HCT116 (cell line): ENCODE measurements around the gene IST1. TPM values are rescaled to one million over a fixed set of nuclear protein-coding genes. Genes with fewer than 3 reads are reported as not detected.

Source experiments
- ATAC-seq: fragments of 200-7000 bp; cut with Tn5 transposase; 2 replicates; pipeline ENCODE4 v1.9.1; 2020; ENCODE audit warnings: mild to moderate bottlenecking, moderate library complexity
- BruUV-seq: library from RNA; stranded (reverse); fragments of 400-500 nt; replicated peaks from 2 replicates; lab custom pipeline; 2021; lab: Mats Ljungman, UMichigan
- CTCF ChIA-PET: fragments of 300-600 bp; sonication (Branson Sonifier 250); formaldehyde crosslinking; loops from one replicate; lab custom pipeline; 2021; ENCODE audit warnings: antibody characterized with exemption; lab: Charles Lee
- POLR2A ChIA-PET: fragments of 300-600, 350-600 bp; sonication (Branson Sonifier 250); formaldehyde crosslinking; loops from one replicate; lab custom pipeline; 2021; ENCODE audit warnings: antibody characterized with exemption; lab: Charles Lee
- RAD21 ChIA-PET, 2 experiments: fragments of 300-600 bp; sonication (Branson Sonifier 250); formaldehyde crosslinking; loops; one replicate each; lab custom pipeline; 2023; ENCODE audit warnings: low total read pairs in 2 of 2; ENCODE audit not compliant: uncharacterized antibody in 2 of 2, unreplicated experiment in 2 of 2, low non-redundant PET in 1 of 2; lab: Charles Lee
- DNase-seq: peaks from one replicate; pipeline ENCODE4 v3.0.0-alpha.2; 2010; ENCODE audit warnings: low read depth, low spot score
- H2AFZ ChIP-seq: fragments of 200-600 bp; shearing (Covaris generic), sonication (generic); 2 replicates; pipeline ENCODE4 v1.6.1; 2017; ENCODE audit warnings: low read depth, mixed run types, mixed read lengths, antibody characterized with exemption, low read length; ENCODE audit not compliant: poor library complexity, severe bottlenecking
- H3K27ac ChIP-seq: 2 replicates; pipeline ENCODE4 v1.5.1; 2012; ENCODE audit warnings: low read depth, low read length
- H3K27me3 ChIP-seq: fragments of 200-600 bp; sonication (generic); 2 replicates; pipeline ENCODE4 v1.6.1; 2016; ENCODE audit warnings: mixed run types, low read length, mixed read lengths; ENCODE audit not compliant: insufficient read depth
- H3K36me3 ChIP-seq, 2 experiments: fragments of 200-500 bp in 1 of 2; fragments of 200-600 bp in 1 of 2; sonication (Bioruptor generic) in 1 of 2; sonication (generic) in 1 of 2; 2 replicates each; pipeline versions ENCODE4 v1.5.1 to v1.6.1; 2014 to 2016; ENCODE audit warnings: low read length in 2 of 2, inconsistent platforms in 1 of 2, mixed read lengths in 1 of 2, mixed run types in 1 of 2; ENCODE audit not compliant: insufficient read depth in 2 of 2, control insufficient read depth in 1 of 2
- H3K4me1 ChIP-seq, 2 experiments: fragments of 200-600 bp in 1 of 2; sonication (generic) in 1 of 2; 2 replicates each; pipeline versions ENCODE4 v1.5.1 to v1.6.1; 2012 to 2017; ENCODE audit warnings: low read length in 2 of 2, inconsistent platforms in 1 of 2, mild to moderate bottlenecking in 1 of 2, mixed read lengths in 1 of 2, mixed run types in 1 of 2, moderate library complexity in 1 of 2; ENCODE audit not compliant: insufficient read depth in 2 of 2, control insufficient read depth in 1 of 2
- H3K4me2 ChIP-seq: fragments of 200-600 bp; sonication (generic); 2 replicates; pipeline ENCODE4 v1.6.1; 2017; ENCODE audit warnings: mixed run types, low read length, mixed read lengths
- H3K4me3 ChIP-seq, 2 experiments: fragments of 200-600 bp in 1 of 2; sonication (generic) in 1 of 2; replicated peaks in 1 of 2; 2 replicates each; pipeline ENCODE4 v1.5.1; 2011 to 2016; ENCODE audit warnings: low read length in 2 of 2, control low read depth in 1 of 2, low read depth in 1 of 2, mild to moderate bottlenecking in 1 of 2, mixed read lengths in 1 of 2, mixed run types in 1 of 2
- H3K79me2 ChIP-seq: fragments of 200-600 bp; sonication (generic); 2 replicates; pipeline ENCODE4 v1.6.1; 2017; ENCODE audit warnings: mild to moderate bottlenecking, mixed run types, low read length, moderate library complexity, mixed read lengths; ENCODE audit not compliant: insufficient read depth
- H3K9ac ChIP-seq: fragments of 200-600 bp; sonication (generic); 2 replicates; pipeline ENCODE4 v1.6.1; 2016; ENCODE audit warnings: low read length, mixed read lengths
- H3K9me2 ChIP-seq: fragments of 200-600 bp; sonication (generic), shearing (Covaris generic); 2 replicates; pipeline ENCODE4 v1.6.1; 2017; ENCODE audit warnings: mixed run types, mild to moderate bottlenecking, moderate library complexity; ENCODE audit not compliant: insufficient read depth
- H3K9me3 ChIP-seq, 2 experiments: fragments of 200-500 bp in 1 of 2; fragments of 200-600 bp in 1 of 2; sonication (Bioruptor generic) in 1 of 2; sonication (generic) in 1 of 2; 2 replicates each; pipeline ENCODE4 v1.6.1; 2014 to 2017; ENCODE audit warnings: low read length in 2 of 2, mixed read lengths in 2 of 2, inconsistent platforms in 1 of 2, low read depth in 1 of 2, mild to moderate bottlenecking in 1 of 2, mixed run types in 1 of 2, moderate library complexity in 1 of 2; ENCODE audit not compliant: control insufficient read depth in 1 of 2, insufficient read depth in 1 of 2
- H4K20me1 ChIP-seq: fragments of 200-600 bp; sonication (generic), shearing (Covaris generic); 2 replicates; pipeline ENCODE4 v1.6.1; 2017; ENCODE audit warnings: mixed run types, mild to moderate bottlenecking, moderate library complexity; ENCODE audit not compliant: insufficient read depth
- CEBPB ChIP-seq: IDR thresholded peaks from 2 replicates; pipeline ENCODE4 v1.6.1; 2012; ENCODE audit warnings: low read depth
- EGR1 ChIP-seq: IDR thresholded peaks from 2 replicates; pipeline ENCODE4 v1.6.1; 2012; ENCODE audit warnings: low read depth
- ELF1 ChIP-seq: IDR thresholded peaks from 2 replicates; pipeline ENCODE4 v1.6.1; 2012; ENCODE audit warnings: low read depth, borderline replicate concordance
- EZH2 ChIP-seq: fragments of 200-600 bp; sonication (generic); IDR thresholded peaks from 2 replicates; pipeline ENCODE4 v1.6.1; 2017; ENCODE audit warnings: antibody characterized with exemption, mixed run types
- JUND ChIP-seq: IDR thresholded peaks from 2 replicates; pipeline ENCODE4 v1.6.1; 2012
- MAX ChIP-seq: IDR thresholded peaks from 2 replicates; pipeline ENCODE4 v1.6.1; 2012
- POLR2AphosphoS5 ChIP-seq: IDR thresholded peaks from 2 replicates; pipeline ENCODE4 v1.6.1; 2011; ENCODE audit warnings: mild to moderate bottlenecking, low read depth, low read length, moderate library complexity
- SP1 ChIP-seq: IDR thresholded peaks from 2 replicates; pipeline ENCODE4 v1.6.1; 2012; ENCODE audit warnings: low read depth
- SRF ChIP-seq: IDR thresholded peaks from 2 replicates; pipeline ENCODE4 v1.6.1; 2012; ENCODE audit warnings: low read depth
- TCF7L2 ChIP-seq: IDR thresholded peaks from 2 replicates; pipeline ENCODE4 v1.7.0; 2011; ENCODE audit warnings: borderline replicate concordance, inconsistent platforms; ENCODE audit not compliant: insufficient read depth, insufficient read length; ENCODE audit errors: extremely low read depth
- ZBTB33 ChIP-seq: IDR thresholded peaks from 2 replicates; pipeline ENCODE4 v1.6.1; 2011; ENCODE audit warnings: mild to moderate bottlenecking, low read length, moderate library complexity; ENCODE audit not compliant: insufficient replicate concordance; ENCODE audit errors: extremely low read depth
- ZFX ChIP-seq: fragments of 450-650 bp; IDR thresholded peaks from 2 replicates; pipeline ENCODE4 v1.6.1; 2017
- intact Hi-C: fragments of 100-400 bp; cut with micrococcal nuclease; formaldehyde crosslinking; loops from 2 replicates; pipeline ENCODE4 v1.10.0; 2022
- total RNA-seq: library from RNA; stranded (reverse); gene quantifications from one replicate; pipeline ENCODE4 v1.2.1, GENCODE V29; 2021; ENCODE audit not compliant: unreplicated experiment

The IST1 gene
- total RNA-seq, 1 experiment from 2014 or later = 191 TPM

GRCh38 chr16:71852561-71852960 lies 42.8 kb upstream of the IST1 start:
- no peaks in the 10 kb centered on the region for H3K27me3 ChIP-seq
- TF ChIP-seq SRF (no peak), JUND (no peak), CEBPB (no peak), ZBTB33 (no peak), SP1 (no peak)
- ChIA-PET POLR2A (interaction anchor here (0.6 kb wide), 1 partner anchor 43 kb away, joined by 3 read pairs; no protein-coding TSS in a partner anchor), RAD21 (no interaction called here), CTCF (no interaction called here)
- no peak overlapping the region for H3K4me2 ChIP-seq
- no TSS peak for BruUV-seq
- no peak overlapping the region for H3K4me3 ChIP-seq
- ATAC-seq (no peak), DNase-seq (no peak)
- no peak overlapping the region for H3K27ac ChIP-seq
- H3K4me1 ChIP-seq = no peaks in the 10 kb centered on the region; a peak in 1 of 4 replicates
- H3K79me2 ChIP-seq = peaks cover 18% of the 10 kb centered on the region
- peaks cover 16% of the 10 kb centered on the region in 2 experiments; a peak in 3 of 4 replicates for H3K36me3 ChIP-seq
- H4K20me1 ChIP-seq = peaks cover 4% of the 10 kb centered on the region; the same call in 1 of the 2 replicates
- intact Hi-C loops = no loop called here
- H3K9me2 ChIP-seq = no peaks in the 10 kb centered on the region
- no peak overlapping the region for H2AFZ ChIP-seq
- no peak overlapping the region for H3K9ac ChIP-seq
- H3K9me3 ChIP-seq = no peaks in the 10 kb centered on the region

- ATAC-seq (no peak), DNase-seq (no peak)
- ChIA-PET POLR2A (no interaction called here), RAD21 (no interaction called here), CTCF (no interaction called here)
- no peaks in the 10 kb centered on the region for H3K4me1 ChIP-seq
- H3K27ac ChIP-seq = no peak overlapping the region
- H3K9me2 ChIP-seq = no peaks in the 10 kb centered on the region
- H3K4me3 ChIP-seq = no peak overlapping the region
- BruUV-seq = no TSS peak
- H3K4me2 ChIP-seq = no peak overlapping the region
- H4K20me1 ChIP-seq = peaks cover 4% of the 10 kb centered on the region; the same call in 1 of the 2 replicates
- H3K9ac ChIP-seq = no peak overlapping the region
- no peaks in the 10 kb centered on the region for H3K27me3 ChIP-seq
- H3K9me3 ChIP-seq = no peaks in the 10 kb centered on the region
- no peak overlapping the region for H2AFZ ChIP-seq
- peaks cover 9 to 16% of the 10 kb centered on the region in 2 experiments; a peak in 3 of 4 replicates for H3K36me3 ChIP-seq
- peaks cover 10% of the 10 kb centered on the region; the same call in 1 of the 2 replicates for H3K79me2 ChIP-seq
- intact Hi-C loops = no loop called here
- no peak for TF ChIP-seq JUND
- no peak for TF ChIP-seq EZH2
- no peak for TF ChIP-seq SP1
- no peak for TF ChIP-seq POLR2AphosphoS5
- TF ChIP-seq ZBTB33 = no peak
- no peak for TF ChIP-seq EGR1
- no peak for TF ChIP-seq ZFX
- no peak for TF ChIP-seq TCF7L2
- no peak for TF ChIP-seq SRF
- TF ChIP-seq ELF1 = no peak
- TF ChIP-seq MAX = no peak
Observed at GRCh38 chr16:71853413-71853812, 41.9 kb upstream of the IST1 start.
